ENCODE data around the gene TNK2.
"Not testable (repeated sequence)": the region's sequence is repeated elsewhere in the genome, so short reads cannot be mapped to it uniquely, and the experiment has no call there.

TNK2 gene

DNA sequence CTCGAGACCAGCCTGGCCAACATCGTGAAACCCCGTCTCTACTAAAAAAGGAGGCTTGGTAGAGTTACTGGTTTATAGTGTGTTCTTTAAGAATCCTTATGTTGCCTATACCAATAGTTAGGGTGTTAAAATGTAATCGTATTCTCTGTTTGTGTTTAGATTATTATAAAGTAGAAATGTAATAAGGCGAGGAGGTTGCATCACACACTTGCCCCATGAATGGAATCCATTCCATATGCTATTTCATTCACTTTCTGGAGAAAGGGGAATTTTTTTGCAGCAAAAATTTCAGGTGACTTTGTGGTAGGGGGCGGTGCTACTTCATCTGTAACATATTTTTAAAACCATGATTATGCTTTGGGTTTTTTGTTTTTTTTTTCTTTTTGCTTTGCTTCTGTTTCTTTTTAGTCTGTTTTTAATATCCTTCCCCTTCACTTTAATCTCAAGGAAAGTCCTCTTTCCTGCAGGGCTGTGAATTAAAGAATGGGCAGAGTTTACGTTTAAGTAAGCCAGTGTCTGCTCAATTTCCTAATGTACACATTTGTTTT lies 63.6 kb downstream of the TNK2 start:
- no peak for DNase-seq

- DNase-seq: no peak
Observed at GRCh38 chr3:195839260-195840010, 68.9 kb downstream of the TNK2 start.

DNA sequence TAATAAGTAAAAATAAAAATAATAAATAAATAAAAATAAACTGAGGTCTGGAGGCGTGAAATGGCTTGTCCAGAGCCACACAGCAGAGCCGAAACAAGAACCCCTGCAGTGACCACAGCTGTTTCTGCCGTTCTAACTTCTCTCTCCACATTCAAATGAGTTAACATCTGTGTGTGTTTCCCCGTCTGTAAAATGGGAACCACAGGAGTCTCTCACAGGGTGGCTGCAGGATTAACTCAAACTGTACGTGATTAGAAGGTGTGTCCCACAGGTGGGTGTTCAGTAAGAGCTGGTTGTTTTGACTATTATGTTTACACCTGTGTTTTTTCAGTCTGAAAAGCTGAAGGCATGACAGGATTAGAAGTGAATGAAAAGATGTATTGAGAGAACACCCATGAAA lies 69.6 kb downstream of the TNK2 start:
- DNase-seq: no peak

DNA sequence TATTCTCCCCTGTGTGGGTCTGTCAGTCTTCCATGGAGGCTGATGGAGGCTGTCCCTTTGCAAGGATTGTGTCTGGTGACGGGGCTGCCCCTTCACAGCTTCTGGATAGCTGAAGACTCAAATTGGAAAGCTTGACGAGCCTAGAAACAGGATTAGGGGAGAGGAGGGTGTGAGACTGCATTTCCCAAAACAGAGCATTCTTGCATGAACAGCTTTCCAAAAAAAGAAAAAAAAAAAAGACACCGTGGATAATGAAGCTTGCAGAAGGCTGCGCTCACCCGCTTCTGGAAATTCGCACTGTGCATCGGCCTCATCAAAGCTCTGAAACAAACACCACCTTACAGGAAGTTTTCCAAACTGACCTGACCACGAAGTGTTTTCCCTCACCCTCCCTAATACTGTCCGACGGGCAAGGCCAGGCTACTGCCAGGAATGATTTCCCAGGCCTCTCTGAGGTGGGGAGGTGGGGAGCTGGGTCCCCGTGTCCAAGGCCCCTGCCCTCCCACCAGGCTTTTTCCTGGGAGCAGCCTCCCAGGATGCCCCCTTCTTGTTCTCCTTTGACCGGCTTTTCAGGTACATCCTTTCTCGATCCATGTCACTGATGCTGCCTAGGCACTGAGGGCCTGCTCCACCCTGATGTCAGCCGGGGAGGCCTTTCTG lies 71.7 kb downstream of the TNK2 start:
- DNase-seq: no peak

DNA sequence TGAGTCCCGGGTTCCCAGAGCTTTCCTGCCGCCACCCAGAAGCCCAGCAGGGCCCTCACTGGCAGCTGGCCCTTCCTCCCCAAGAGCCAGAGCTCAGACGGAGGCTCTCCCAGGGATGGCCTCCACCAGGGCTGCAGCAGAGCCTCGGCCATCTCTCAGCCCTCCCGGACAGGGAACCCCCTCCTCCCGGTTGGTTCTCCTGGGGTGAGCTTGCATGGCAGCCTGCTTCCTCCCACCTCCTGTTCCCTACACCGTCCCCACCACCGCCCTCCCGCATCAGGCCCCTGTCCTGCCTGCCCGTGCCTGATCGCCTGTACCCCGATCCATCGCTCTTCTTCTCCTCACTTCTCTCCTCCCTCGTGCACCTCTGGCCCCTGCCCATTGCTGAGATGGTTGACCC lies 72.6 kb downstream of the TNK2 start:
- no peak for DNase-seq

- DNase-seq: no peak
Observed at GRCh38 chr3:195834675-195835583, 73.4 kb downstream of the TNK2 start.

DNA sequence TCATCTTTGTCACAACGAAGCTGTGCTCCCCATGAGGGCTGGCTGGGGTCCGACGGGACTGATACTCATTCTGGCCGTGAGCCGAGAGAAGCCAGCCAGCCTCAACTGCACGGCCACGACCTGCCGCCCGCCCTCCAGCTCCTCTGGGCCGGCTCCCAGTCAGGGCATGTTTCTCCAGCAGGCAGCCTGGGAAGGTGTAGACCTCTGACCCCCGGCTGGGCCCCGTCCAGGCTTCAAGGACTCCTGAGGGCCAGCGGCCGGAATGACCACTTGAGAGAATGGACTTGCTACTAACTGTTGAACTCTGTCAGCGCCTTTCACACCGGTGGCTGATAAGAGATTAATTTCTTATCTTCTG lies 78.5 kb downstream of the TNK2 start:
- no peak for DNase-seq

DNA sequence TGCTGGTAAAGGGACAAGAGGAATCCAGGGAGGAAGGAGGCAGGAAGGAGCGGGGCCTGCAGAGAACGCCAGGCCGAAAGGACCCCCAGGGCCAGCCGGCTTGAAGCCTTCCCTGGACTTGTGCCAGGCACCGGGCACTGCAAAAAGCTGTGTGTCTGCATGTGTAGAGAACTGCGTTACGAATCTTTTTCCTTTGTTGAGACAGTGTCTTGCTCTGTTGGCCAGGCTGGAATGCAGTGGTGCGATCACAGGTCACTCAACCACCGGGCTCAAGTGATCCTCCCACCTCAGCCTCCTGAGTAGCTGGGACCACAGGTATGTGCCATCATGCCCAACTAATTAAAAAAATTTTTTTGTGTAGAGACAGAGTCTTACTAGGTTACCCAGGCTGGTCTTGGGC lies 79.6 kb downstream of the TNK2 start:
- no peak for DNase-seq

GRCh38 chr3:195825857-195826804 lies 82.2 kb downstream of the TNK2 start:
- no peak for DNase-seq

DNA sequence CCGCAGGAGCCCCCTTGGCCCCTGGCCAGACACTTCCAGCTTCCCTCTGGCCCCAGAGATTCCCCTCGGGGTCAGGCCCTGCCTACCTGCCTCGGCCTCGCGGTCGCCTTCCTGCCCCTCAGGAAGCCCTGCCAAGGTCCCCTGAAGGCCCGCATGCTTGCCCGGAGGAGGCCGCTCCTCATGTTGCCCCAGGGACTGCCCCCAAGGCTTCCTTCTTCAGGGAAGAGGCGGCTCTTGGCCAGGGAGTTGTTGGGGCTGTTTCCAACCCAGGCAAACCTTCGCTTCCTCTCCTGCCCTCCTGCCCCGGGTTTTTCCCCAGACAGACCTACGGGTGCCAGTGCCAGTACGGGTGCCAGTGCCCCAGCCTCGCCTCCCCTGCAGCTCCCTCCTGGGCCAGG lies 83.2 kb downstream of the TNK2 start:
- no peak for DNase-seq

DNA sequence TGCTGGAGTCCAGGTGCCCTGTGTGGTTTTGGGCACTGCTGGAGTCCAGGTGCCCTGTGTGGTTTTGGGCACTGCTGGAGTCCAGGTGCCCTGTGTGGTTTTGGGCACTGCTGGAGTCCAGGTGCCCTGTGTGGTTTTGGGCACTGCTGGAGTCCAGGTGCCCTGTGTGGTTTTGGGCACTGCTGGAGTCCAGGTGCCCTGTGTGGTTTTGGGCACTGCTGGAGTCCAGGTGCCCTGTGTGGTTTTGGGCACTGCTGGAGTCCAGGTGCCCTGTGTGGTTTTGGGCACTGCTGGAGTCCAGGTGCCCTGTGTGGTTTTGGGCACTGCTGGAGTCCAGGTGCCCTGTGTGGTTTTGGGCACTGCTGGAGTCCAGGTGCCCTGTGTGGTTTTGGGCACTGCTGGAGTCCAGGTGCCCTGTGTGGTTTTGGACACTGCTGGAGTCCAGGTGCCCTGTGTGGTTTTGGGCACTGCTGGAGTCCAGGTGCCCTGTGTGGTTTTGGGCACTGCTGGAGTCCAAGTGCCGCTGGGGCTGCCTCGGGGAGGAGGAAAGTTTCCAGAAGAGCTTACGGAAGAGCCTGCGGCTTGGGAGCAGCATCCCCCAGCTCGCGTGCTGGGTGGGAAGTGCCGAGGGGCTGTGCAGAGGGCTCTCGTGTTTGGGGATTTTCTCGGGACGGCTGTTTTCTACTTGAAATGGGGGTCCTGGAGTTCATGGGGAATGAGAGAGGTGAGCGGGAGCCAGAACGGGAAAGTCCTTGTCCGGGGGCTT lies 83.7 kb downstream of the TNK2 start:
- not testable (repeated sequence) for DNase-seq

- DNase-seq: no peak
Observed at GRCh38 chr3:195823999-195824398, 84.4 kb downstream of the TNK2 start.

GRCh38 chr3:195823280-195823679 lies 85.1 kb downstream of the TNK2 start:
- DNase-seq: no peak

GRCh38 chr3:195822131-195822696 lies 86.1 kb downstream of the TNK2 start:
- DNase-seq: no peak

GRCh38 chr3:195821403-195822130 lies 86.8 kb downstream of the TNK2 start:
- no peak for DNase-seq

- DNase-seq: no peak
Observed at GRCh38 chr3:195820901-195821300, 87.5 kb downstream of the TNK2 start.

GRCh38 chr3:195820186-195820585 lies 88.2 kb downstream of the TNK2 start:
- DNase-seq: no peak

DNA sequence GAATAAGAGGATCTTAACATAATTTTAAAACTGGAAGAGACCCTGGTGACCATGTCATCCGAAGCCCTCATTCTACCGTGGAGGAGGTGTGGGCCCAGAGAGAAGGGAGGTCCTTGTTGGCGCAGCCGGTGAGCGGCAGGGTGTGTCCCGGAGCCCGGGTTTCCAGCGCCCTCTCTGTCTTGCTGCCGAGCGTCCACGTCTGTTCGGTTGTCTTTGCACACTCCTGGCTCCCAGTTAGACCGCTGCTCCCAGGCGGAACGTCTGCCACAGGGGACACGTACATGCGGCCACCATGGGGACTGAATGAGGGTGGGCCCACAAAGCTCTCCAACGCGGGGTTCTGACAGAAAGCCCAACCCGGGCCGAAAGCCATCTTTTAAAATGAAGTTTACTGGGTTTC lies 90.0 kb downstream of the TNK2 start:
- no peak for DNase-seq

- no peak for DNase-seq
Observed at GRCh38 chr3:195817578-195818135, 90.7 kb downstream of the TNK2 start.

All from activated gamma-delta T cell treated with Interleukin-2 at 50 U/mL for 16 hours (primary cell).